ENCODE measurements around the gene NT5DC4. TPM values are rescaled to one million over a fixed set of nuclear protein-coding genes. Genes with fewer than 3 reads are reported as not detected.

NT5DC4 gene
- total RNA-seq, 4 donors from 2014 or later: not detected

- intact Hi-C loops (cut with DNase I; ENCODE audit: low total_unique reads): no loop called here
- TF ChIP-seq CTCF (IDR thresholded peaks at IDR 0.05) (no peak), POLR2A (IDR thresholded peaks at IDR 0.05) (no peak)
- no peaks in the 10 kb centered on the region for H3K9me3 ChIP-seq
- H3K27me3 ChIP-seq: no peaks in the 10 kb centered on the region
- no peak overlapping the region for H3K27ac ChIP-seq
- no peaks in the 10 kb centered on the region for H3K36me3 ChIP-seq
- DNase-seq: no peak
- no peaks in the 10 kb centered on the region for H3K4me1 ChIP-seq
- H3K4me3 ChIP-seq: peak overlapping the region; percentile 50 to 55
These were observed 44.4 kb downstream of the NT5DC4 start for GRCh38 chr2:112765251-112765650.

GRCh38 chr2:112767693-112768330, 47.0 kb downstream of the NT5DC4 start:
- Histone ChIP-seq H3K27ac (peak overlapping the region in 1 of 2 donors; percentile 35), H3K4me3 (no peak overlapping the region), H3K27me3 (no peaks in the 10 kb centered on the region), H3K36me3 (no peaks in the 10 kb centered on the region), H3K9me3 (no peaks in the 10 kb centered on the region), H3K4me1 (no peaks in the 10 kb centered on the region)
- no peak for DNase-seq
- TF ChIP-seq CTCF (IDR thresholded peaks at IDR 0.05) (no peak), POLR2A (IDR thresholded peaks at IDR 0.05) (no peak)
- intact Hi-C loops (cut with DNase I; ENCODE audit: low total_unique reads): no loop called here

GRCh38 chr2:112768432-112768831, 47.6 kb downstream of the NT5DC4 start:
- intact Hi-C loops (cut with DNase I; ENCODE audit: low total_unique reads): no loop called here
- H3K36me3 ChIP-seq: no peaks in the 10 kb centered on the region
- no peak for DNase-seq
- H3K27me3 ChIP-seq: no peaks in the 10 kb centered on the region
- no peaks in the 10 kb centered on the region for H3K9me3 ChIP-seq
- no peak overlapping the region for H3K4me3 ChIP-seq
- no peaks in the 10 kb centered on the region for H3K4me1 ChIP-seq
- TF ChIP-seq POLR2A (IDR thresholded peaks at IDR 0.05) (no peak), CTCF (IDR thresholded peaks at IDR 0.05) (no peak)
- no peak overlapping the region for H3K27ac ChIP-seq

GRCh38 chr2:112772322-112772721, 51.5 kb downstream of the NT5DC4 start:
- intact Hi-C loops (cut with DNase I; ENCODE audit: low total_unique reads): no loop called here
- TF ChIP-seq CTCF (IDR thresholded peaks at IDR 0.05) (no peak), POLR2A (IDR thresholded peaks at IDR 0.05) (no peak)
- no peaks in the 10 kb centered on the region for H3K4me1 ChIP-seq
- H3K9me3 ChIP-seq: no peaks in the 10 kb centered on the region
- no peaks in the 10 kb centered on the region for H3K36me3 ChIP-seq
- no peak overlapping the region for H3K27ac ChIP-seq
- no peak for DNase-seq
- H3K4me3 ChIP-seq: no peak overlapping the region
- no peaks in the 10 kb centered on the region for H3K27me3 ChIP-seq

GRCh38 chr2:112772911-112773475, 52.2 kb downstream of the NT5DC4 start:
- TF ChIP-seq POLR2A (IDR thresholded peaks at IDR 0.05): no peak
- TF ChIP-seq CTCF (IDR thresholded peaks at IDR 0.05): no peak
- Histone ChIP-seq H3K4me1 (no peaks in the 10 kb centered on the region), H3K27ac (no peak overlapping the region), H3K4me3 (no peak overlapping the region), H3K36me3 (no peaks in the 10 kb centered on the region), H3K9me3 (no peaks in the 10 kb centered on the region), H3K27me3 (no peaks in the 10 kb centered on the region)
- DNase-seq: no peak
- intact Hi-C loops (cut with DNase I; ENCODE audit: low total_unique reads): no loop called here

All from uterus (tissue), 4 donors.